ENCODE results near the gene KCNK2.

GRCh38 chr1:215132156-215132555 lies 49.6 kb downstream of the KCNK2 start:
- TF ChIP-seq CTCF (IDR thresholded peaks at IDR 0.05): no peak
- TF ChIP-seq EZH2 (IDR thresholded peaks at IDR 0.05): no peak
- TF ChIP-seq EZH2phosphoT487 (IDR thresholded peaks at IDR 0.05): no peak

All from neural progenitor cell (in vitro differentiated cells).